Spleen (tissue), 11 donors: ENCODE measurements around the gene URGCP. TPM values are rescaled to one million over a fixed set of nuclear protein-coding genes. Genes with fewer than 3 reads are reported as not detected.

Source experiments
- DNase-seq: peaks from one replicate; pipeline ENCODE4 v3.0.0-alpha.2; 2020
- H3K27ac ChIP-seq, 8 donors: fragments of 200-600 bp; sonication (generic) in 7 of 8; 1 replicate in 4 of 8; 2 replicates in 4 of 8; pipeline versions ENCODE4 v1.5.0 to v1.8.0; 2016 to 2021; ENCODE audit warnings: inconsistent platforms in 4 of 8, mild to moderate bottlenecking in 4 of 8, moderate library complexity in 1 of 8
- H3K27me3 ChIP-seq, 7 donors: fragments of 200-600 bp; sonication (generic) in 6 of 7; replicated peaks in 1 of 7; 1 replicate in 4 of 7; 2 replicates in 3 of 7; pipeline versions ENCODE4 v1.5.0 to v1.8.0; 2016 to 2021; ENCODE audit warnings: inconsistent platforms in 3 of 7, mild to moderate bottlenecking in 1 of 7
- H3K36me3 ChIP-seq, 6 donors: fragments of 200-600 bp; sonication (generic) in 5 of 6; 1 replicate in 4 of 6; 2 replicates in 2 of 6; pipeline versions ENCODE4 v1.5.0 to v1.8.0; 2016 to 2021; ENCODE audit warnings: inconsistent platforms in 2 of 6
- H3K4me1 ChIP-seq, 6 donors: fragments of 200-600 bp; sonication (generic) in 5 of 6; 1 replicate in 3 of 6; 2 replicates in 3 of 6; pipeline versions ENCODE4 v1.5.0 to v1.8.0; 2016 to 2021; ENCODE audit warnings: inconsistent platforms in 3 of 6
- H3K4me3 ChIP-seq, 8 donors: fragments of 200-600 bp; sonication (generic) in 7 of 8; 1 replicate in 4 of 8; 2 replicates in 4 of 8; pipeline versions ENCODE4 v1.5.0 to v1.8.0; 2016 to 2021; ENCODE audit warnings: inconsistent platforms in 4 of 8, mild to moderate bottlenecking in 4 of 8, moderate library complexity in 2 of 8
- H3K9me3 ChIP-seq, 8 donors: fragments of 200-600 bp; sonication (generic) in 7 of 8; 1 replicate in 4 of 8; 2 replicates in 4 of 8; pipeline versions ENCODE4 v1.5.0 to v1.8.0; 2016 to 2021; ENCODE audit warnings: inconsistent platforms in 4 of 8
- CTCF ChIP-seq, 11 experiments: fragments of 200-600 bp in 7 of 11; fragments of 450-650 bp in 4 of 11; sonication (generic) in 4 of 11; IDR thresholded peaks in 8 of 11; conservative IDR thresholded peaks in 3 of 11; 1 replicate in 7 of 11; 2 replicates in 4 of 11; pipeline versions ENCODE4 v1.4.0 to v1.8.0; 2016 to 2021; ENCODE audit warnings: antibody characterized with exemption in 11 of 11, inconsistent platforms in 4 of 11, mild to moderate bottlenecking in 1 of 11
- POLR2A ChIP-seq, 3 donors: fragments of 450-650 bp; IDR thresholded peaks; one replicate each; pipeline ENCODE4 v1.5.1; 2017; ENCODE audit warnings: antibody characterized with exemption in 3 of 3, mild to moderate bottlenecking in 1 of 3
- POLR2AphosphoS5 ChIP-seq, 3 donors: sonication (generic); formaldehyde crosslinking; IDR thresholded peaks; one replicate each; pipeline ENCODE4 v1.5.1; 2017; ENCODE audit warnings: antibody characterized with exemption in 3 of 3
- whole genome bisulfite sequencing, 5 donors: extraction: QIAGEN DNeasy Blood & Tissue Kit in 3 of 5; methylation state at CpG; one replicate each; pipeline versions ENCODE4 v1.1.5 to v1.1.7; 2013 to 2018; 5-methylcytosine and 5-hydroxymethylcytosine counted together
- intact Hi-C: fragments of 100-400 bp; cut with DNase I; formaldehyde crosslinking; loops from one replicate; pipeline ENCODE4 v1.15.0; 2023; ENCODE audit warnings: low total_unique reads
- polyA plus RNA-seq, 3 donors: library from polyadenylated mRNA; stranded (reverse); fragments of 200-250 nt; gene quantifications; one replicate each; pipeline ENCODE4 v1.2.1, GENCODE V29; 2013
- total RNA-seq, 7 donors: library from RNA; depleted of rRNA in 3 of 7; stranded (reverse); fragments of >200 nt in 3 of 7; fragmentation: NEBNext Ultra II Directional in 4 of 7; extraction: Animal tissue kit (Norgen Biotek cat#: 25700) in 4 of 7; gene quantifications; one replicate each; pipeline versions ENCODE4 v1.1.0 to v1.2.1, GENCODE V29; 2016 to 2021
- donor health status: healthy with polysubstance abuse.
- donor health status: DM: no; HTN: no; CAD: no; lungs with moderate emphysema.
- donor health status: DM: no; HTN: no; CAD: no.
- donor health status: Bipolar disorder and iron deficiency.
- donor health status: healthy.
- donor health status: DM: no; HTN: no; CAD: no.
- donor health status: DM: yes; HTN: yes; CAD: no.

URGCP gene
- total and polyA plus RNA-seq, 10 donors, result 8.6 to 32.1 (median 24.6) TPM

- no peak for TF ChIP-seq POLR2A (IDR thresholded peaks at IDR 0.05)
- no peak overlapping the region for H3K4me3 ChIP-seq
- no peaks in the 10 kb centered on the region for H3K27me3 ChIP-seq
- H3K36me3 ChIP-seq, result peaks cover 0 to 31% (median 20%) of the 10 kb centered on the region in 6 donors
- H3K9me3 ChIP-seq, result no peaks in the 10 kb centered on the region
- H3K27ac ChIP-seq, result no peak overlapping the region
- H3K4me1 ChIP-seq, result peaks cover 9 to 25% (median 19%) of the 10 kb centered on the region in 6 donors
- 91 to 98% (median 94%) methylated on average over 3 of the region's 3 CpGs for WGBS, 5 donors
- intact Hi-C loops, result no loop called here
- no peak for DNase-seq
These were observed 41.1 kb downstream of the URGCP start for GRCh38 chr7:43865277-43865676.

GRCh38 chr7:43864126-43864525 lies 42.3 kb downstream of the URGCP start:
- Histone ChIP-seq H3K36me3 (peaks cover 0 to 31% (median 20%) of the 10 kb centered on the region in 6 donors), H3K27ac (no peak overlapping the region), H3K27me3 (no peaks in the 10 kb centered on the region), H3K4me3 (no peak overlapping the region), H3K9me3 (no peaks in the 10 kb centered on the region), H3K4me1 (peaks cover 9 to 17% (median 12%) of the 10 kb centered on the region in 6 donors)
- TF ChIP-seq POLR2A (IDR thresholded peaks at IDR 0.05) (no peak), CTCF (IDR thresholded peaks at IDR 0.05 in 8 of 11, conservative IDR thresholded peaks at IDR 0.05 in 3 of 11) (no peak), POLR2AphosphoS5 (IDR thresholded peaks at IDR 0.05) (no peak)
- peak; percentile 43 for DNase-seq
- intact Hi-C loops, result no loop called here
- 81 to 94% (median 86%) methylated on average over 8 of the region's 8 CpGs for WGBS, 5 donors

- TF ChIP-seq POLR2A (IDR thresholded peaks at IDR 0.05) (no peak), POLR2AphosphoS5 (IDR thresholded peaks at IDR 0.05) (no peak), CTCF (IDR thresholded peaks at IDR 0.05 in 8 of 11, conservative IDR thresholded peaks at IDR 0.05 in 3 of 11) (no peak)
- Histone ChIP-seq H3K4me1 (no peaks in the 10 kb centered on the region), H3K36me3 (no peaks in the 10 kb centered on the region), H3K4me3 (no peak overlapping the region), H3K9me3 (no peaks in the 10 kb centered on the region), H3K27me3 (no peaks in the 10 kb centered on the region), H3K27ac (no peak overlapping the region)
- peak; percentile 1 for DNase-seq
- 78 to 91% (median 82%) methylated on average over 1 of the region's 1 CpG for WGBS, 5 donors
- intact Hi-C loops, result no loop called here
These were observed 49.4 kb downstream of the URGCP start for GRCh38 chr7:43856996-43857395.

- 84 to 98% (median 95%) methylated on average over 4 of the region's 4 CpGs for WGBS, 5 donors
- DNase-seq, result peak; percentile 2
- TF ChIP-seq POLR2AphosphoS5 (IDR thresholded peaks at IDR 0.05) (no peak), CTCF (IDR thresholded peaks at IDR 0.05 in 8 of 11, conservative IDR thresholded peaks at IDR 0.05 in 3 of 11) (no peak), POLR2A (IDR thresholded peaks at IDR 0.05) (no peak)
- no peaks in the 10 kb centered on the region for H3K27me3 ChIP-seq
- H3K27ac ChIP-seq, result no peak overlapping the region
- H3K4me3 ChIP-seq, result no peak overlapping the region
- H3K9me3 ChIP-seq, result no peaks in the 10 kb centered on the region
- no peaks in the 10 kb centered on the region for H3K36me3 ChIP-seq
- H3K4me1 ChIP-seq, result no peaks in the 10 kb centered on the region
- intact Hi-C loops, result no loop called here
These were observed 50.1 kb downstream of the URGCP start for GRCh38 chr7:43856316-43856715.

GRCh38 chr7:43855176-43855575 lies 51.2 kb downstream of the URGCP start:
- Histone ChIP-seq H3K27me3 (no peaks in the 10 kb centered on the region), H3K4me3 (no peak overlapping the region), H3K27ac (no peak overlapping the region), H3K9me3 (no peaks in the 10 kb centered on the region), H3K36me3 (no peaks in the 10 kb centered on the region), H3K4me1 (no peaks in the 10 kb centered on the region)
- intact Hi-C loops, result no loop called here
- TF ChIP-seq POLR2AphosphoS5 (IDR thresholded peaks at IDR 0.05), result no peak
- no peak for TF ChIP-seq CTCF (IDR thresholded peaks at IDR 0.05 in 8 of 11, conservative IDR thresholded peaks at IDR 0.05 in 3 of 11)
- TF ChIP-seq POLR2A (IDR thresholded peaks at IDR 0.05), result no peak
- DNase-seq, result peak; percentile 10
